Esophagus muscularis mucosa (tissue), 4 donors: ENCODE data around the gene SPC25. TPM values are rescaled to one million over a fixed set of nuclear protein-coding genes. Genes with fewer than 3 reads are reported as not detected.

Source experiments
- DNase-seq: peaks from one replicate; pipeline ENCODE4 v3.0.0-alpha.2; 2017; ENCODE audit errors: extremely low spot score
- H3K27ac ChIP-seq, 4 donors: fragments of 200-600 bp; sonication (generic); replicated peaks in 1 of 4; 1 replicate in 3 of 4; 2 replicates in 1 of 4; pipeline ENCODE4 v1.5.1; 2016 to 2019; ENCODE audit warnings: mild to moderate bottlenecking in 1 of 4
- H3K27me3 ChIP-seq, 4 donors: fragments of 200-600 bp; sonication (generic); one replicate each; pipeline versions ENCODE4 v1.5.1 to v1.6.0; 2016 to 2019
- H3K36me3 ChIP-seq, 4 donors: fragments of 200-600 bp; sonication (generic); one replicate each; pipeline ENCODE4 v1.5.1; 2016 to 2019
- H3K4me1 ChIP-seq, 4 donors: fragments of 200-600 bp; sonication (generic); one replicate each; pipeline ENCODE4 v1.5.1; 2016 to 2019
- H3K4me3 ChIP-seq, 4 donors: fragments of 200-600 bp; sonication (generic); 1 replicate in 2 of 4; 2 replicates in 2 of 4; pipeline ENCODE4 v1.5.1; 2016 to 2019; ENCODE audit warnings: mild to moderate bottlenecking in 4 of 4, moderate library complexity in 1 of 4
- H3K9me3 ChIP-seq, 4 donors: fragments of 200-600 bp; sonication (generic); 1 replicate in 3 of 4; 2 replicates in 1 of 4; pipeline ENCODE4 v1.5.1; 2016 to 2019
- EP300 ChIP-seq: sonication (generic); formaldehyde crosslinking; IDR thresholded peaks from one replicate; pipeline ENCODE4 v1.6.1; 2017; ENCODE audit warnings: antibody characterized with exemption
- POLR2A ChIP-seq: fragments of 450-650 bp; IDR thresholded peaks from one replicate; pipeline ENCODE4 v1.6.1; 2017; ENCODE audit warnings: antibody characterized with exemption, moderate library complexity, mild to moderate bottlenecking, low read depth
- POLR2AphosphoS5 ChIP-seq, 2 donors: sonication (generic); formaldehyde crosslinking; IDR thresholded peaks; one replicate each; pipeline ENCODE4 v1.6.1; 2017; ENCODE audit warnings: antibody characterized with exemption in 2 of 2
- WGBS: methylation state at CpG from one replicate; pipeline ENCODE4 v1.1.5; 2018; 5-methylcytosine and 5-hydroxymethylcytosine counted together
- intact Hi-C: fragments of 100-400 bp; cut with DNase I; formaldehyde crosslinking; loops from one replicate; pipeline ENCODE4 v1.15.1; 2023
- total RNA-seq, 4 donors: library from RNA; depleted of rRNA; stranded (reverse); fragments of >200 nt; gene quantifications; one replicate each; pipeline versions ENCODE4 v1.1.0 to v1.2.1, GENCODE V29; 2016
- TF ChIP-seq, protein P1 (sequence below), 3 experiments: fragments of 200-600 bp in 2 of 3; fragments of 450-650 bp in 1 of 3; sonication (generic) in 2 of 3; IDR thresholded peaks; one replicate each; pipeline ENCODE4 v1.5.1; 2017 to 2019; ENCODE audit warnings: antibody characterized with exemption in 3 of 3, mild to moderate bottlenecking in 2 of 3, moderate library complexity in 1 of 3

SPC25 gene
- total RNA-seq, 4 donors from 2014 or later = 0.23 TPM; not detected in 3

DNA sequence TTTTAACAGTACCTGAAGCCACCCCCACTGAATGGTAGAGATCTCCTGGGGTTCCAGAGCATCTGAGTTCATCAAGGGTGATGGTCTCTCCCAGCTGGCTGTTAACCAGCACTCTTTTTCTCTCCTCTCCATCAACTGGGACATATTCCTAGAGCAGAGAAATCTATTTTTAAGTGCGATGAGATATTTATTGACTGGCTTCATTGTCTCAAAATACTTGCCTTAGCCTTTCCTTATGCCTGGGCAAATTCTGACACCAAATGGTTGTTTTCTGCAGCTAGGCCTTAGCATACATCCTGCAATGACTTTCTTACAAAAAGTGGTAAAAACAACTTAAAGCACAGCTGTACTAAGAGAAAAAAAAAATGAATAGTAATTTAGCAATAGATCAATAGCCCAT, 68.2 kb downstream of the SPC25 start:
- Histone ChIP-seq H3K27me3 (no peaks in the 10 kb centered on the region), H3K4me1 (peaks cover 0 to 11% (median 0%) of the 10 kb centered on the region in 4 donors), H3K4me3 (no peak overlapping the region), H3K36me3 (peaks cover 0 to 18% (median 0%) of the 10 kb centered on the region in 4 donors), H3K9me3 (no peaks in the 10 kb centered on the region), H3K27ac (no peak overlapping the region)
- DNase-seq = no peak
- intact Hi-C loops = no loop called here
- TF ChIP-seq POLR2A (no peak), EP300 (no peak), POLR2AphosphoS5 (IDR thresholded peaks at IDR 0.05) (no peak)
- TF ChIP-seq, protein P1, sequence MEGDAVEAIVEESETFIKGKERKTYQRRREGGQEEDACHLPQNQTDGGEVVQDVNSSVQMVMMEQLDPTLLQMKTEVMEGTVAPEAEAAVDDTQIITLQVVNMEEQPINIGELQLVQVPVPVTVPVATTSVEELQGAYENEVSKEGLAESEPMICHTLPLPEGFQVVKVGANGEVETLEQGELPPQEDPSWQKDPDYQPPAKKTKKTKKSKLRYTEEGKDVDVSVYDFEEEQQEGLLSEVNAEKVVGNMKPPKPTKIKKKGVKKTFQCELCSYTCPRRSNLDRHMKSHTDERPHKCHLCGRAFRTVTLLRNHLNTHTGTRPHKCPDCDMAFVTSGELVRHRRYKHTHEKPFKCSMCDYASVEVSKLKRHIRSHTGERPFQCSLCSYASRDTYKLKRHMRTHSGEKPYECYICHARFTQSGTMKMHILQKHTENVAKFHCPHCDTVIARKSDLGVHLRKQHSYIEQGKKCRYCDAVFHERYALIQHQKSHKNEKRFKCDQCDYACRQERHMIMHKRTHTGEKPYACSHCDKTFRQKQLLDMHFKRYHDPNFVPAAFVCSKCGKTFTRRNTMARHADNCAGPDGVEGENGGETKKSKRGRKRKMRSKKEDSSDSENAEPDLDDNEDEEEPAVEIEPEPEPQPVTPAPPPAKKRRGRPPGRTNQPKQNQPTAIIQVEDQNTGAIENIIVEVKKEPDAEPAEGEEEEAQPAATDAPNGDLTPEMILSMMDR (IDR thresholded peaks at IDR 0.05) = no peak
- 92% methylated on average over 1 of the region's 1 CpG for WGBS

DNA sequence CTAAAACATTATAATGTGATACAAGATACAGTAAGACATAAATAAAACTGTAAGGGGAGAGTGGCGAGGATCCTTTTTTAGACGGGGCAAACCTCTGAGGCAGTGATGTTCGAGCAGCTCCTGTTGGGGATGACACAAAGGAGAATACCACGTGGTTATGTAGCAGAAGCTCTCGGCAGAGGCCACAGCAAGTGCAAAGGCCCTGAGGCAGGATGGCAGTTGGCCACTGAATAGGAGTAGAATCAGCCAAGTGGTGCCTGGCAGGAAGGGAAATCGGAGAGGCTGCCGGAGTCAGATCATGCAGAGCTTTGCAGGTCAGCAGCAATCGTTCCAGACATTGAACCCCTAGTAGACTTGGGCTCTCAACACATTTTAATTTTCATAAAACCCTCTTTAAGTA, 68.7 kb downstream of the SPC25 start:
- no peak for DNase-seq
- Histone ChIP-seq H3K4me1 (peaks cover 0 to 11% (median 0%) of the 10 kb centered on the region in 4 donors), H3K27me3 (no peaks in the 10 kb centered on the region), H3K9me3 (no peaks in the 10 kb centered on the region), H3K36me3 (peaks cover 0 to 15% (median 0%) of the 10 kb centered on the region in 4 donors), H3K4me3 (no peak overlapping the region), H3K27ac (no peak overlapping the region)
- TF ChIP-seq EP300 (no peak), POLR2AphosphoS5 (IDR thresholded peaks at IDR 0.05) (no peak), POLR2A (no peak)
- TF ChIP-seq, protein P1 (IDR thresholded peaks at IDR 0.05) = no peak
- 95% methylated on average over 8 of the region's 8 CpGs for WGBS
- intact Hi-C loops = no loop called here

Other genes with a start within 250 kb of the SPC25 start
- 10 to 100 TPM in 3 of 4 donors, 1 to 10 TPM in 1; 6.6 to 21.5 (median 16.2) TPM for gene NOSTRIN, start 87.8 kb downstream of the SPC25 start, total RNA-seq
- gene G6PC2, start 10.9 kb upstream of the SPC25 start, total RNA-seq = not detected
- gene ABCB11, start 140.9 kb upstream of the SPC25 start, total RNA-seq = under 1 TPM in 1 of 4 donors, not detected in 3; 0.06 TPM
- gene DHRS9, start 179.1 kb upstream of the SPC25 start, total RNA-seq = under 1 TPM in 3 of 4 donors, not detected in 1; 0.75 to 0.99 (median 0.83) TPM